Measurements from ENCODE around the gene TPX2.
"Not testable (repeated sequence)": the region's sequence is repeated elsewhere in the genome, so short reads cannot be mapped to it uniquely, and the experiment has no call there.

Gene TPX2

GRCh38 chr20:31764641-31765305, 25.7 kb downstream of the TPX2 start:
- no peak for DNase-seq (ENCODE audit: low spot score)

- DNase-seq (ENCODE audit: low spot score) = no peak
These were observed 28.7 kb downstream of the TPX2 start for GRCh38 chr20:31767805-31768204.

GRCh38 chr20:31769681-31770080, 30.6 kb downstream of the TPX2 start:
- DNase-seq (ENCODE audit: low spot score) = no peak

GRCh38 chr20:31770243-31770642, 31.2 kb downstream of the TPX2 start:
- no peak for DNase-seq (ENCODE audit: low spot score)

GRCh38 chr20:31774408-31774807, 35.3 kb downstream of the TPX2 start:
- no peak for DNase-seq (ENCODE audit: low spot score)

- DNase-seq (ENCODE audit: low spot score) = no peak
These were observed 41.7 kb downstream of the TPX2 start for GRCh38 chr20:31780839-31781238.

- no peak for DNase-seq (ENCODE audit: low spot score)
These were observed 42.9 kb downstream of the TPX2 start for GRCh38 chr20:31781945-31782344.

GRCh38 chr20:31784354-31785044, 45.4 kb downstream of the TPX2 start:
- DNase-seq (ENCODE audit: low spot score) = no peak

GRCh38 chr20:31785089-31785488, 46.0 kb downstream of the TPX2 start:
- DNase-seq (ENCODE audit: low spot score) = no peak

- DNase-seq (ENCODE audit: low spot score) = no peak
These were observed 49.5 kb downstream of the TPX2 start for GRCh38 chr20:31788578-31788977.

- no peak for DNase-seq (ENCODE audit: low spot score)
These were observed 51.3 kb downstream of the TPX2 start for GRCh38 chr20:31790401-31790800.

GRCh38 chr20:31797364-31797763, 58.3 kb downstream of the TPX2 start:
- no peak for DNase-seq (ENCODE audit: low spot score)

- DNase-seq (ENCODE audit: low spot score) = no peak
These were observed 62.4 kb downstream of the TPX2 start for GRCh38 chr20:31801508-31801907.

GRCh38 chr20:31803552-31804291, 64.6 kb downstream of the TPX2 start:
- DNase-seq (ENCODE audit: low spot score) = no peak

- DNase-seq (ENCODE audit: low spot score) = no peak
These were observed 67.7 kb downstream of the TPX2 start for GRCh38 chr20:31806564-31807355.

GRCh38 chr20:31808481-31808880, 69.4 kb downstream of the TPX2 start:
- DNase-seq (ENCODE audit: low spot score) = no peak

GRCh38 chr20:31809661-31810060, 70.6 kb downstream of the TPX2 start:
- DNase-seq (ENCODE audit: low spot score) = no peak

GRCh38 chr20:31811198-31811597, 72.1 kb downstream of the TPX2 start:
- DNase-seq (ENCODE audit: low spot score) = no peak

GRCh38 chr20:31811796-31812728, 73.0 kb downstream of the TPX2 start:
- no peak for DNase-seq (ENCODE audit: low spot score)

- DNase-seq (ENCODE audit: low spot score) = no peak
These were observed 74.5 kb downstream of the TPX2 start for GRCh38 chr20:31813611-31814010.

GRCh38 chr20:31814142-31814541, 75.1 kb downstream of the TPX2 start:
- not testable (repeated sequence) for DNase-seq (ENCODE audit: low spot score)

Data from HuH-7 (cell line).